KOPT-K1 (cell line): ENCODE measurements around the gene SMOC2.

ENCODE experiments used
- H3K27ac ChIP-seq: fragments of 200-600 bp; sonication (generic); 2 replicates; pipeline ENCODE4 v1.5.1; 2016; ENCODE audit warnings: antibody characterized with exemption, mild to moderate bottlenecking, low read depth, low read length; ENCODE audit not compliant: poor library complexity, severe bottlenecking
- H3K36me3 ChIP-seq: fragments of 200-600 bp; sonication (generic); 2 replicates; pipeline ENCODE4 v1.5.1; 2017; ENCODE audit warnings: antibody characterized with exemption, mild to moderate bottlenecking, low read length, moderate library complexity; ENCODE audit not compliant: insufficient read depth
- H3K9me3 ChIP-seq: fragments of 200-600 bp; sonication (generic); 2 replicates; pipeline ENCODE4 v1.5.1; 2017; ENCODE audit warnings: antibody characterized with exemption, low read length, mild to moderate bottlenecking; ENCODE audit not compliant: insufficient read depth, poor library complexity, severe bottlenecking

SMOC2 gene

DNA sequence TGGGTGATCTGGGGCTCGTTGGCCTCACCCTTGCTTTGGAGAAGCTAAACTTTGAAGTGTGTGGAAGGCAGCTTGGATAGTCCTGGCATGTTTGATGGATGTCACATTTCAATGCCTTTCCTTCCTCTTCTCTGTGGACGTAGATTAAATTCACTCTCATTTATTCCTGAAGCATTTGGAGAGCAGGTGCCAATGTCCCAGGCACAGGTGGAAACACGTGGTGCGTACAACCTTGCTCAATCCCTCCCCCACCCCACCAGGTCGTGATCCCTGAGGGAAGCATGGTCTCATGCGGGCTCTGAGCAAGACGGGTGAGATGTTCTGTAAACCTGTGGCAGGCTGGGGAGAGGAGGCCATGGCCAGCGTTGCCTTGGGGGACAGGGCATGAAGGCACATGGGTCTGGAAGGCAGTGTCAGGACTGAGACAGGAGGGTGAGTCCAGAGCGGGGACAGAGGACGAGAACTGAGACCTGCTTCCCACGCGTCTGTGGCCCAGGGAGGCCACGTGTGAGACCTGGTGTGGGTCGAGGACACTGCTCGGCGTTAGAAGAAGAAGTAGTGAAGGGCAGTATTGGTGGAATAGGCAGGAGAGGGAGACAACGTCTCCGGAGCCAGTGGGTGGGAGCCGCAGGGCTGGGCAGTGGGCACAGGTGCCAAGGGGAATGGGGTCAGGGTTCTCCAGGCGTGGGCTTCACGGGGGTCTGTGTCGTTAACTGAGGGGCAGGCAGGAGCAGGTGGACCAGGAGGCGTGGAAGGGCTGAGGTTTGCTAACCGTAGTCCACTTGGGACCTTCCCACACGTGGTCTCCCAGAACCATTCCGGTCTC, 34.4 kb downstream of the SMOC2 start:
- Histone ChIP-seq H3K36me3 (no peaks in the 10 kb centered on the region), H3K9me3 (peaks cover 13% of the 10 kb centered on the region), H3K27ac (no peak overlapping the region)

DNA sequence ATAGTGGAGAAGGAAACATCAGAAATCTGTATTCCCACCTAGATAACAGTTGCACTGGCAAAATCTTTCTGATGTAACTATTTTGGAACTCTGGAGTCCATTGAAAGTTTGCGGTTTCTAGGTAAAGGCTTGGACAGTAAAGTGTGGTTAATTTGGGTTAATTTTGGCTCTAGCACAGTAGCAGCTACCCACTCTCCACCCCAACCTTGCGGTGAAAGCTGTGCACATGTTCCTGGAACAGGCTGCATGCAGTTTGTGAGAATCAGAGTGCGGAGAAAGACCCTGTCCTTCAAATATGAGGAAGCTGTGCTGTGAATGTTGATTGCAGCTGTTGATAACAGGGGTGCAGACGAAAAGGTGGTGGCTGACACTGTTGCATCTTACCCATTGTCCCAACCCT, 38.4 kb downstream of the SMOC2 start:
- Histone ChIP-seq H3K9me3 (peaks cover 8% of the 10 kb centered on the region), H3K36me3 (no peaks in the 10 kb centered on the region), H3K27ac (no peak overlapping the region)

DNA sequence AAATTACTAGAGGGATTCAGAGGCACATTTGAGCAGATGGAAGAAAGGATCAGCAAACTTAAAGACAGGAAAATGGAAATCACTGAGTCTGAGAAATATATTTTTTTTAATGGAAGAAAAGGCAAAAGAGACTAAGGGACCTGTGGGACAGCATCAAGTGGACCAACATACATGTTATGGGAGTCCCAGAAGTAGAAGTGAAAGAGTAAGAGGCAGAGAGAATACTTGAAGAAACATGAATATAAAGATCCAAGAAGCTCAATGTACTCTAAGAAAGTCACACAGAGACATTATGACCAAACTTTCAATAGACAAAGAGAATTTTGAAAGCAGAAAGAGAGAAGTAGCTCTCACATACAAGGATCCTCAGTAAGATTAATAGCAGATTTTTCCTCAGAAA, 39.5 kb downstream of the SMOC2 start:
- Histone ChIP-seq H3K9me3 (peaks cover 4% of the 10 kb centered on the region), H3K27ac (no peak overlapping the region), H3K36me3 (no peaks in the 10 kb centered on the region)

DNA sequence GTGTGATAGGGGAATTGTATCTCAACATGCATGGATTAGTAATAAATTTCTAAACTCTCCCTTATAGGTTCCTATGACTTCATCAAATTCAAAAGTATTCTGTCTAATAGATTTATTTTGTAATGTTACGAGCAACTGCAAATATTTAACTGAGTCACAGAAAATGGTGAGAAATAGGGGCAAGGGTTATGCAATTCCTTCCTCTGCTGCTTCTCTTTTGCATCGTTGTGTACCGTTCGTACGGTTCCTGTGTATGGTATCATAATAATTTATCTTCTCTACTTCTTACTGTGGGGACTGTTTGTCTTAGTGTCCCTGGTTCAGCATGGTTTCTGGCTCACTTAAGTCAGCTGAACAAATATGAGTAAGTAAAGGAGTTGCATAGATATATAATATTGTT, 44.8 kb downstream of the SMOC2 start:
- Histone ChIP-seq H3K9me3 (no peaks in the 10 kb centered on the region), H3K27ac (no peak overlapping the region), H3K36me3 (no peaks in the 10 kb centered on the region)

DNA sequence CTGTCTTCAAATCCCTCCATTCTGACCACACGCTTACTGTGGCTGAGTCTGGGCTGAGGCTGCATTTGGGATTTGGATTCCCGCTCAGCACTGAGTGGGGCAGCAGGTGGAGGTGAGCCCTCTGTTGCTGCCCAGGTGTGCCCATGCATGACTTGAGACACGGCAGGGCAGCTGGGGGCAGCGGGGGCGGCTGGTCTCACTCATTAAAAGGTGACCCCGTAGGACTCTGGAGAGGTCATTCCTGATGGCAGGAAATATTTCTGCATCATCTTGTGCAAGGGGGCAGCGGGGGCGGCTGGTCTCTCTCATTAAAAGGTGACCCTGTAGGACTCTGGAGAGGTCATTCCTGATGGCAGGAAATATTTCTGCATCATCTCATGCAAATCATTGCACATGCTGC, 49.8 kb downstream of the SMOC2 start:
- Histone ChIP-seq H3K36me3 (no peaks in the 10 kb centered on the region), H3K27ac (no peak overlapping the region), H3K9me3 (no peaks in the 10 kb centered on the region)

DNA sequence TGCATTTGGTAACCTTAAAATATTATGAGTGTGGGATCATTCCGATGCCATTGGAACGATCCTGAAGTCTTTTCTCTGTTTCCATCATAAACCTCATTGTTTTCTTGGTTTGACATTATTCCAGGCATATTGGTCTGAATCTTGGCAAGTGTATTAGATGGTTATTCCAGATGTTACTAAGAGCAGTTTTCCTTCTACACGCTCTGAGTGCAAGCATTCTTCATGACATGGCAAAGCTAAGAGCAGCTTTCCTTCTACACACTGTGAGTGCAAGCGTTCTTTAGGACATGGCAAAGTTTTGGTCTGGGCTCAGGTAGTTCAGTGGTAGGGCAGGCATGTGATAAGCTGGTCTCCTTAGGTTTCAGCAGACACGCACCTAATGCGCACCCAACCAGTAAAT, 53.0 kb downstream of the SMOC2 start:
- H3K9me3 ChIP-seq = peaks cover 14% of the 10 kb centered on the region
- no peak overlapping the region for H3K27ac ChIP-seq
- no peaks in the 10 kb centered on the region for H3K36me3 ChIP-seq

DNA sequence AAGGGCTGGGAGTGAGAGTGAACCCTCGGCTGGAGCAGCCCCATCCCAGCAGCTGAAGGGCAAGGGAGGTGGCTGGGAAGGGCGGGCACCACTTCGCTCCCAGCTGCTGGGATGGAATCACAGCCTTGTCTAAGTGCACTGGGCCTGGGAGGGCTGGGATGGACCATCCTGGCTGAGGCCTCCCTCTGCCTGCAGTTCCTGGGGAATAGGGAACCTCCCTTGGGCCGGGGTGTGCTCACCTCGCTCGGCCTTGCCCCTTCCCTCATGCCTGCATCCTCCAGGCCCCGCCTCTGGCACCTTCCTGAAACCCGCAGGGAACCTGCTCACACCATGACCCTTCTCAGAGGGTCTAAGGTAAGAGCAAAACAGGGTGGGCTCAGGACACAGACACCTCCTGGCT, 53.7 kb downstream of the SMOC2 start:
- H3K9me3 ChIP-seq = peaks cover 14% of the 10 kb centered on the region
- H3K27ac ChIP-seq = no peak overlapping the region
- H3K36me3 ChIP-seq = no peaks in the 10 kb centered on the region

DNA sequence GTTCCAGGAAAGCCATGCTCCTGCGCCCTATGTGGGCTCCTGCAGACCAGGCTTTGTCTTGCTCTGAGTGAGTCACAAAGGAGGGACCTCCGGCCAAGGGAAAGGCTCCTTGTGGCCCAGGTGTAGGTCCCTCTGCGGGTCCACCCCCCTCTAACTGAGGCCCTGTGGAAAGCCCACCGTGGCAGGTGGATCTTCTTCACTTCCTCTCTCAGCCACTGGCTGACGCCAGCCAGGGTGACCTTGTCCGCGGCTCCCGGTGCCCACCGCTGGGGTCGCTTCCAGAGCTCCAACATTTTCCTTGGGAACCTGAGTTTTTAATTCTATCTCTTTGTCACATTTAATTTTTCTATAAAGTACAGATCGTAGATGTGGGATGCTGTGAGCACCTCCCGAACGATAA, 54.1 kb downstream of the SMOC2 start:
- Histone ChIP-seq H3K36me3 (no peaks in the 10 kb centered on the region), H3K27ac (no peak overlapping the region), H3K9me3 (peaks cover 14% of the 10 kb centered on the region)

DNA sequence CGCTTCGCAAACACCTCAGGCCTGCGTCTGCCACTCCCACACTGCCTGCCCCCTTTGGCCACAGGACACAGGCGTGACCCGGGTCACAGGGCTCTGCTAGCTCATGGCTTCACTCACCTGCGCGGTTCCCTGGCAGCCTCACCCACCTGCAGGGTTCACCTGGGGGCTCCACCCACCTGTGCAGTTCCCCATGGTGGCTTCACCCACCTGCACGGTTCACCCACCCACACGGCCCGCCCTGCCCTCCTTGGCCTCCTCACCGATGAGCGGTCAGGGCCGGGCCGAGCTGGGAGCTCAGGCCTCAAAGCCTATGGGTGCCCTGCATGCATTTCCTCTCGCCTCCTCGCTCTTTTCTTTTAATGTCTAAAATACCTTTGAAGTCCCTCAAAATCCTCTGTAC, 54.7 kb downstream of the SMOC2 start:
- H3K27ac ChIP-seq = no peak overlapping the region
- H3K36me3 ChIP-seq = no peaks in the 10 kb centered on the region
- H3K9me3 ChIP-seq = peaks cover 14% of the 10 kb centered on the region

DNA sequence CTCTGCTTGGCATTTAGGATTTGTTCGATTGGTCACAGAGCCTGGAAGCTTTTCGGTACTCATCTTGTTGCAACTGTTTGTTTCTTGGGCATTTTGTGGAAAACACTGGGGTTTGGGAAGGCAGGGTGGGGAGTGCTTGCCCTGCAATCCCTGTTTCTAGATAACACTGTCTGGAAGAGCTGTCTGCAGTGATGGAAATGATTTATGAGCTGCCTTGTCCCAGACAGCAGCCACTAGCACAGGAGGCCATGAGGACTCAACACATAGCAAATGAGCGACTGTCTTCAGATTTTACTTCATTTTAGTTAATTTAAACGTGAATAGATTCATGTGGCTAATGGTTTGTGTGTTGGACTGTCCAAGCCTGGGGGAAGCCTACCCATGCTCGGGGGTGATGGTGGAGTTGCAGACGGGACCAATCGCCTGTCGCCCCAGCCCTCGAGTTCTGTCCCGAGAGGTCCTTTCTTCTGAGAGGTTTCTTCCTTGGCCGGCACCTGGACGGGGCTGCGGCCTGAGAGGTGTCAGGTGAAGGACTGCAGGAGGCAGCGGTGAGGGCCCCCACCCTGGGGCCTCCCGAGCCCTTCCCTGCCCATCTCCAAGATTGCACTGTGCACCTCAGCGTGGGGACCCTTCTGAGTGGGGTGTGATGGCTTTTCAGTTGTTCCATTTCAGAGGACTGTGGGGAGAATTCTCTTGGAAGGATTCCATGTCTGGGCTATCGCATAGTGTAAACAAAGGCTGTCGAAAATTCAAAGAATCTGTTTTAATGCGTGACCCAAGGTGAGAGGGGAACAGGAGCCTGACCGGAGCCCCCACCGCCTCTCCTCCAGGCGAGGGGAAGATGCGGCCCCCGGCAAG, 55.4 kb downstream of the SMOC2 start:
- H3K36me3 ChIP-seq = no peaks in the 10 kb centered on the region
- H3K27ac ChIP-seq = no peak overlapping the region
- H3K9me3 ChIP-seq = peaks cover 14% of the 10 kb centered on the region

DNA sequence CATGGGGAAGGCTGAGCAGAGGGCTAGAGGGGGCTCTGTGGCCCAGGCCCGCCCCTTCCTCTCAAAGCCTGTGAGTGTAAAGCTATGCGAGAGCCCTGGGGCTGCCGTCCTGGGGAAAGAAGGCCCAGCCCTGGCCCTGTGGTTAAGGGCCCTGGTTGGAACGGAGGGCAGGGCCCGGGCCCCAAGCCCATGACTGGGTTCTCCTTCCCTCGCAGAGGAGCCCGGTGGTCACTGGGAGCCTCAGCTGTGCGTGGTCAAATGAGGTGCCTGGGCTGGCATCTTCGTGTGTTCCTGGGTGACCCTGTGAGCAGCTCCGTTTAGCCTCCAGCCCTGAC, 56.0 kb downstream of the SMOC2 start:
- Histone ChIP-seq H3K9me3 (peaks cover 14% of the 10 kb centered on the region), H3K27ac (no peak overlapping the region), H3K36me3 (no peaks in the 10 kb centered on the region)

DNA sequence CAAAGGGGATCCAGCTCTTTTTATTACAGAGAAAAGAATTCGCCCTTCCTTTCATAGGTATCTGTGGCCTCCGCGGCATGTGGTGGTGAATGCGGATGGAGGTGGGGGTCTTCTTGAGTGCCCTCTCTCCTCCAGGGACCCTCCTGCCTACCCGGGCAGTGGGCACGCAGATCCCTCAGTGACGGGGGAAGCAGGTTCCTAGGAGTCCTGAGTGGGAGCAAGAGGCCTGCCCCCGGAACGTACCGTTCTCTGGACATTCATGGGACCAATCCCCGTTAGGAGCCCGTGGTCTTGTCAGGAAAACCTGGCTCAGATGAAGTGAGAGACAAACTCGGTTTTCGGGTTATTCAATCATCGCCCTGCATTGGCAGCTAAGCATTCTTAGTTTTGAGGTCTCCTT, 56.4 kb downstream of the SMOC2 start:
- H3K27ac ChIP-seq = no peak overlapping the region
- H3K9me3 ChIP-seq = peaks cover 14% of the 10 kb centered on the region
- H3K36me3 ChIP-seq = no peaks in the 10 kb centered on the region

DNA sequence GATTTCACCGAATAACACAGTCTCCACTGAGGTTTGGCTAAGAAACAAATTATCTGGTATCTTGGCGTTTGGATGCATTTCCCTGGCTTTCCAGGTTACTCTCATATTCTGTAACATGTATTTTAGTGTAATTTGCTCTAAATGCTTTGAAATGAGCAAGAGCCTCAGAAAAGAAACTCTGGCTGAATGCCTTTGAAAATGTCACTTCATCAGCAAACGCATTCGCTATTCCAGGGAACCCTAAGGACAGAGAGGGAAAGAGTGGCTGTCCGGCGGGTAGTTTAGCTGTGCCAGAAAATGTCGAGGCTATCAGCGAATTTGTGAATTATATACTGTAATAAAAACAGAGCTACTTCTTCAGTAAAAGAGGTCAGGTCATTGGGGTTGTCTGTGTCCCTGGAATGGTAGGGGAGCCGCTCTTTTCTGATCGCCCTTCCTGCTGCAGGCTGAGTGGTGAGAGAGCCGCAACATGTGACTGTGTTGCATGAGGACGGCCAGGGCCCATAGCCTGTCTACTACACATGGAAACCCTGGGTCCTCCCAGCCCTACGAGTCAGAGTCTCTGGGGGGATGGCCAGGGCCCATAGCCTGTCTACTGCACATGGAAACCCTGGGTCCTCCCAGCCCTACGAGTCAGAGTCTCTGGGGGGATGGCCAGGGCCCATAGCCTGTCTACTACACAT, 57.3 kb downstream of the SMOC2 start:
- Histone ChIP-seq H3K27ac (no peak overlapping the region), H3K9me3 (peaks cover 14% of the 10 kb centered on the region), H3K36me3 (no peaks in the 10 kb centered on the region)

DNA sequence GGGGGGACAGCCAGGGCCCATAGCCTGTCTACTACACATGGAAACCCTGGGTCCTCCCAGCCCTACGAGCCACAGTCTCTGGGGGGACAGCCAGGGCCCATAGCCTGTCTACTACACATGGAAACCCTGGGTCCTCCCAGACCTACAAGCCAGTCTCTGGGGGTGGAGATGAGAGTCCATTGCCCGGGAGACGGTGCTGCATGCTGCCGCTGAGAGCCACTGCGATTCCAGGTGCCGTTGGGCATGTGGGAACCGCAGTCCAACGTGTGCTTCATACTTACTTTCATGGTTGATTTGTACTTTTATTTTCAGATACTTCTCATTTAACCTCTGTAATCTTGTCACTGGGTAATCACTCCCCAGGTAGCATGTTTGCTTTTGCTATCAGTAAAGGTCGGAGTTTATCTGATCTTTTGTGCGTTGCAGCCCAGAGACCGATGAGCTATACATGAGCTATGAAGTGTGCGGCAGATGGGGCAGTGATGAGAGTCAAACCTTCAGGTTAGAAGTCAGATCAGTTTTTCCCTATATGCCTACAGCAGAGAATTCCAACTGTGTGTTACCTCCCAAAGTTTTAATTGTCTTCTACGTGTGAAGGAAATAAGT, 58.2 kb downstream of the SMOC2 start:
- no peak overlapping the region for H3K27ac ChIP-seq
- H3K36me3 ChIP-seq = no peaks in the 10 kb centered on the region
- peaks cover 14% of the 10 kb centered on the region for H3K9me3 ChIP-seq

DNA sequence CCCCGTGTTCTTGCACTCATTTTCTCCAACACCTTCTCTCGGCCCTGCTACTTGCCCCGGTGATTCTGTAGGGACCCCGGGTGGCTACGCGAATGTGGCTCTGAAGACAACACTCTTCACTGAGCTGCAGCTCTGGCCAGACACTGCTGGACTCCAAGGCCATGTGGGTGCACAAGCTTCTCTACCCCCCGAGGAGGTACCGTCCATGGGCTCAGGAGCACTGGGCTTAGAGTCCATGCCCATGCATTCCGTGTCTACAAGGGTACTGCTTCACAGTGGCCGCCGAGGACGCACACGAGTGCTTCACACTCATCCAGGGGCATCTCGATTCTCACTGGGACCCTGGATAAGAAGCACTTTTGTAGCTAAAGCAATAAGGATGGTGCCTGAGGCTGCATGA, 59.5 kb downstream of the SMOC2 start:
- Histone ChIP-seq H3K9me3 (peaks cover 14% of the 10 kb centered on the region), H3K27ac (no peak overlapping the region)

More for the DNA sequence above, 59.5 kb downstream of the SMOC2 start:
- no peaks in the 10 kb centered on the region for H3K36me3 ChIP-seq
